ENCODE results near the gene BICD1. TPM values are rescaled to one million over a fixed set of nuclear protein-coding genes. Genes with fewer than 3 reads are reported as not detected.

Gene BICD1
- total and polyA plus RNA-seq, 9 donors: 19.4 to 75.5 (median 60.2) TPM

GRCh38 chr12:32151552-32151951 is 44.9 kb downstream of the BICD1 start:
- H3K4me3 ChIP-seq: no peak overlapping the region
- no peak overlapping the region for H3K27ac ChIP-seq
- no peaks in the 10 kb centered on the region for H3K27me3 ChIP-seq
- H3K4me1 ChIP-seq (ENCODE audit: insufficient read depth): no peaks in the 10 kb centered on the region
- DNase-seq: no peak
- no peaks in the 10 kb centered on the region for H3K9me3 ChIP-seq
- intact Hi-C loops (cut with DNase I): no loop called here
- H3K36me3 ChIP-seq: no peaks in the 10 kb centered on the region
- no peak for TF ChIP-seq CTCF (IDR thresholded peaks at IDR 0.05)
- no peak for TF ChIP-seq EP300 (IDR thresholded peaks at IDR 0.05)
- no peak for TF ChIP-seq POLR2A (IDR thresholded peaks at IDR 0.05)

GRCh38 chr12:32155041-32155440 is 48.4 kb downstream of the BICD1 start:
- Histone ChIP-seq H3K9me3 (no peaks in the 10 kb centered on the region), H3K36me3 (no peaks in the 10 kb centered on the region), H3K4me1 (ENCODE audit: insufficient read depth) (peaks cover 3% of the 10 kb centered on the region), H3K27me3 (no peaks in the 10 kb centered on the region), H3K27ac (no peak overlapping the region), H3K4me3 (no peak overlapping the region)
- intact Hi-C loops (cut with DNase I): no loop called here
- DNase-seq: no peak
- no peak for TF ChIP-seq EP300 (IDR thresholded peaks at IDR 0.05)
- TF ChIP-seq CTCF (IDR thresholded peaks at IDR 0.05): no peak
- TF ChIP-seq POLR2A (IDR thresholded peaks at IDR 0.05): no peak
- WGBS, 3 donors: 44 to 55% (median 44%) methylated on average over 3 of the region's 3 CpGs

- no peak overlapping the region for H3K4me3 ChIP-seq
- DNase-seq: no peak
- H3K36me3 ChIP-seq: no peaks in the 10 kb centered on the region
- no peak overlapping the region for H3K27ac ChIP-seq
- H3K27me3 ChIP-seq: no peaks in the 10 kb centered on the region
- peaks cover 4% of the 10 kb centered on the region for H3K4me1 ChIP-seq (ENCODE audit: insufficient read depth)
- no peak for TF ChIP-seq POLR2A (IDR thresholded peaks at IDR 0.05)
- TF ChIP-seq EP300 (IDR thresholded peaks at IDR 0.05): no peak
- no peak for TF ChIP-seq CTCF (IDR thresholded peaks at IDR 0.05)
- intact Hi-C loops (cut with DNase I): no loop called here
- WGBS, 3 donors: 66 to 78% (median 78%) methylated on average over 4 of the region's 4 CpGs
- no peaks in the 10 kb centered on the region for H3K9me3 ChIP-seq
These were observed 49.4 kb downstream of the BICD1 start for GRCh38 chr12:32155961-32156529.

GRCh38 chr12:32158525-32158924 is 51.9 kb downstream of the BICD1 start:
- no peak for DNase-seq
- 95 to 100% (median 99%) methylated on average over 1 of the region's 1 CpG for WGBS, 3 donors
- no peaks in the 10 kb centered on the region for H3K36me3 ChIP-seq
- intact Hi-C loops (cut with DNase I): no loop called here
- H3K4me1 ChIP-seq (ENCODE audit: insufficient read depth): peaks cover 4% of the 10 kb centered on the region
- TF ChIP-seq EP300 (IDR thresholded peaks at IDR 0.05) (no peak), CTCF (IDR thresholded peaks at IDR 0.05) (no peak), POLR2A (IDR thresholded peaks at IDR 0.05) (no peak)
- no peak overlapping the region for H3K4me3 ChIP-seq
- no peaks in the 10 kb centered on the region for H3K27me3 ChIP-seq
- no peak overlapping the region for H3K27ac ChIP-seq
- no peaks in the 10 kb centered on the region for H3K9me3 ChIP-seq

All from ovary (tissue), 9 donors.